ENCODE data around the gene TTC7B. TPM values are rescaled to one million over a fixed set of nuclear protein-coding genes. Genes with fewer than 3 reads are reported as not detected.
A peak's percentile ranks its signal among the peaks of the same experiment; 100 is the strongest.

TTC7B gene
- total RNA-seq, 1 donor from 2014 or later = 40.3 TPM

GRCh38 chr14:90853116-90853515 lies 36.9 kb upstream of the TTC7B start:
- TF ChIP-seq, protein P1, sequence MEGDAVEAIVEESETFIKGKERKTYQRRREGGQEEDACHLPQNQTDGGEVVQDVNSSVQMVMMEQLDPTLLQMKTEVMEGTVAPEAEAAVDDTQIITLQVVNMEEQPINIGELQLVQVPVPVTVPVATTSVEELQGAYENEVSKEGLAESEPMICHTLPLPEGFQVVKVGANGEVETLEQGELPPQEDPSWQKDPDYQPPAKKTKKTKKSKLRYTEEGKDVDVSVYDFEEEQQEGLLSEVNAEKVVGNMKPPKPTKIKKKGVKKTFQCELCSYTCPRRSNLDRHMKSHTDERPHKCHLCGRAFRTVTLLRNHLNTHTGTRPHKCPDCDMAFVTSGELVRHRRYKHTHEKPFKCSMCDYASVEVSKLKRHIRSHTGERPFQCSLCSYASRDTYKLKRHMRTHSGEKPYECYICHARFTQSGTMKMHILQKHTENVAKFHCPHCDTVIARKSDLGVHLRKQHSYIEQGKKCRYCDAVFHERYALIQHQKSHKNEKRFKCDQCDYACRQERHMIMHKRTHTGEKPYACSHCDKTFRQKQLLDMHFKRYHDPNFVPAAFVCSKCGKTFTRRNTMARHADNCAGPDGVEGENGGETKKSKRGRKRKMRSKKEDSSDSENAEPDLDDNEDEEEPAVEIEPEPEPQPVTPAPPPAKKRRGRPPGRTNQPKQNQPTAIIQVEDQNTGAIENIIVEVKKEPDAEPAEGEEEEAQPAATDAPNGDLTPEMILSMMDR (IDR thresholded peaks at IDR 0.05) = no peak
- Mint-ChIP-seq H3K4me1 (ENCODE audit: low read depth) (peaks cover 7% of the 10 kb centered on the region), H3K27ac (ENCODE audit: unreplicated experiment) (no peak overlapping the region), H3K27me3 (ENCODE audit: low read depth) (no peaks in the 10 kb centered on the region), H3K9me3 (ENCODE audit: low read depth) (no peaks in the 10 kb centered on the region), H3K4me3 (ENCODE audit: unreplicated experiment) (no peak overlapping the region), H3K36me3 (ENCODE audit: low read depth) (no peaks in the 10 kb centered on the region)
- DNase-seq (ENCODE audit: low spot score) = no peak

- Mint-ChIP-seq H3K4me3 (ENCODE audit: unreplicated experiment) (no peak overlapping the region), H3K4me1 (ENCODE audit: low read depth) (peaks cover 7% of the 10 kb centered on the region), H3K27me3 (ENCODE audit: low read depth) (no peaks in the 10 kb centered on the region), H3K9me3 (ENCODE audit: low read depth) (no peaks in the 10 kb centered on the region), H3K27ac (ENCODE audit: unreplicated experiment) (peak overlapping the region; percentile 83), H3K36me3 (ENCODE audit: low read depth) (no peaks in the 10 kb centered on the region)
- DNase-seq (ENCODE audit: low spot score) = no peak
- TF ChIP-seq, protein P1 (IDR thresholded peaks at IDR 0.05) = no peak
Observed at GRCh38 chr14:90851327-90852036, 35.3 kb upstream of the TTC7B start.

GRCh38 chr14:90850487-90850886 lies 34.3 kb upstream of the TTC7B start:
- no peaks in the 10 kb centered on the region for H3K9me3 Mint-ChIP-seq (ENCODE audit: low read depth)
- H3K36me3 Mint-ChIP-seq (ENCODE audit: low read depth) = no peaks in the 10 kb centered on the region
- no peak for DNase-seq (ENCODE audit: low spot score)
- H3K4me3 Mint-ChIP-seq (ENCODE audit: unreplicated experiment) = no peak overlapping the region
- TF ChIP-seq, protein P1 (IDR thresholded peaks at IDR 0.05) = no peak
- H3K27ac Mint-ChIP-seq (ENCODE audit: unreplicated experiment) = peak overlapping the region; percentile 83
- H3K27me3 Mint-ChIP-seq (ENCODE audit: low read depth) = no peaks in the 10 kb centered on the region
- peaks cover 7% of the 10 kb centered on the region for H3K4me1 Mint-ChIP-seq (ENCODE audit: low read depth)

DNA sequence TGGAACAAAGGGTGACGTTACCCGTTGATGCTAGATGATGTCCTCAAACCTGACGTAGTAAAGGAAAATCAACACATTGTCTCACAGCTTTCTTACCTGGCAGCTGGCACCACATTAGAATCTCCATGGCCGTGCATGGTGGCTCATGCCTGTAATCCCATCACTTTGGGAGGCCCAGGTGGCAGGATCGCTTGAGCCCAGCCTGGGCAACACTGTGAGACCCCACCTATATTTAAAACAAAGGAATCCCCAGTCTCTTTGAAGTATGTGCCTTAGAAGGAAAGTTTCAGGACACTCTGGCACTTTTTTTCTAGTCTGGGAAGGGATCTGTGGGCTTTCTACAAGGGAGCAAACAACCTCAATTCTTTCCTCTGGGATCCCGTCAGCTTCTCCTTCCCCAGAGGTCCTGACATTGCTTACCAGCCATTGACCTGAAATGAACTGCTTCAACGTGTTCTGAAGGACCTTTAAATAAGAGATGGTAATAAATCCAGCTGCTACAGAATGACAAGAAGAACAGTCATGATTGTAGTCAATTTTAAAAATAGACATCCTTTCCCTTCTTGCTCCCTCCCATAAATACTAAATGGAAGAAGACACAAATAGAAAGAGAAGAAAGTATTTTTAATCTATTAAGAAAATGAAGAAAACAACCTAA lies 33.7 kb upstream of the TTC7B start:
- Mint-ChIP-seq H3K36me3 (ENCODE audit: low read depth) (no peaks in the 10 kb centered on the region), H3K4me1 (ENCODE audit: low read depth) (peaks cover 7% of the 10 kb centered on the region), H3K27ac (ENCODE audit: unreplicated experiment) (peak overlapping the region; percentile 83), H3K9me3 (ENCODE audit: low read depth) (no peaks in the 10 kb centered on the region), H3K4me3 (ENCODE audit: unreplicated experiment) (no peak overlapping the region), H3K27me3 (ENCODE audit: low read depth) (no peaks in the 10 kb centered on the region)
- DNase-seq (ENCODE audit: low spot score) = no peak
- TF ChIP-seq, protein P1 (IDR thresholded peaks at IDR 0.05) = no peak

DNA sequence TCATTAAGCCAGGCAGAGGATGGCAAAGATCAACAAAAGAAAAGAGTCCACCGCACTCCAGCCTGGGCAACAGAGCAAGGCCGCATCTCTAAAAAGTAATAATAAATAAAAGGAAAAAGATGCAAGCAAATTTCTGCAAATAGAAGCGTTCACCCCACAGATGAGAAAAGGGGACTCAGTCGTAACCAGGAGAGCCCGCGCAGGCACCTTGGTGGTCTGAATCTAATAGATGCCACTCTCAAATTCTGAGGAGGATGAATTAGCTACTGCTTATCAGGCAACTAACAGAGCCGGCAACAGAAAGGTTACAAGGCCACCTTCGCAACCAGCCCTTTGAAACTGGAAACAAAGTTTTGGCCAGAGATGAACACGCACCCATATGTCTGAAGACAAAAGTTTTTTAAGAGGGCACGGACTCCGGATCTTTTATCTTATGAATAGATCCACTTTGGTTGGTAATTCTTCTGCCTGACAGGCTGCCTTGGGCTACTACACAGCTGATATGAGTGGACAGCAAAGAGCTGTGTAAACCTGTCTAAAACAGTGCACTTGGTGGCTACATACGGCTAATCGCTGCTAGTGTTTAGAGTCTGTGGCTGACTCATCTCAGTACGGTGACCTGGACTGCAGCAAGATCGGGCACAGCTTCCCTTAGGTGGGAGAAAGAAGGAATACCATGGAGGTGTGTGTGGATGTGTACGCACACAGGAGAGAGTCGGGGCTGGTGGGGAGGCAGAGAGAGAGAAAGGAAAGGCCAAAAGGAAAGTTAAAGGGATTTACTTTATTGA lies 32.9 kb upstream of the TTC7B start:
- Mint-ChIP-seq H3K27me3 (ENCODE audit: low read depth) (no peaks in the 10 kb centered on the region), H3K4me1 (ENCODE audit: low read depth) (peaks cover 7% of the 10 kb centered on the region), H3K4me3 (ENCODE audit: unreplicated experiment) (no peak overlapping the region), H3K36me3 (ENCODE audit: low read depth) (no peaks in the 10 kb centered on the region), H3K27ac (ENCODE audit: unreplicated experiment) (no peak overlapping the region), H3K9me3 (ENCODE audit: low read depth) (no peaks in the 10 kb centered on the region)
- no peak for DNase-seq (ENCODE audit: low spot score)
- TF ChIP-seq, protein P1 (IDR thresholded peaks at IDR 0.05) = no peak
